Esophagus squamous epithelium (tissue), 5 donors: ENCODE measurements around the gene RALGAPB. TPM values are rescaled to one million over a fixed set of nuclear protein-coding genes. Genes with fewer than 3 reads are reported as not detected.
"Not testable (repeated sequence)": the region's sequence is repeated elsewhere in the genome, so short reads cannot be mapped to it uniquely, and the experiment has no call there.

Experiments
- DNase-seq: peaks from one replicate; lab custom pipeline; 2025; lab: John Stamatoyannopoulos, UW
- H3K27ac ChIP-seq, 4 donors: fragments of 200-600 bp; sonication (generic); one replicate each; pipeline ENCODE4 v1.5.1; 2016 to 2019; ENCODE audit warnings: mild to moderate bottlenecking in 1 of 4
- H3K27me3 ChIP-seq, 4 donors: fragments of 200-600 bp; sonication (generic); 1 replicate in 3 of 4; 2 replicates in 1 of 4; pipeline versions ENCODE4 v1.5.1 to v1.6.0; 2017 to 2021; ENCODE audit warnings: antibody characterized with exemption in 1 of 4
- H3K36me3 ChIP-seq, 3 donors: fragments of 200-600 bp; sonication (generic); one replicate each; pipeline ENCODE4 v1.5.1; 2016 to 2019
- H3K4me1 ChIP-seq, 3 donors: fragments of 200-600 bp; sonication (generic); one replicate each; pipeline ENCODE4 v1.5.1; 2017 to 2019
- H3K4me3 ChIP-seq, 4 donors: fragments of 200-600 bp; sonication (generic); 1 replicate in 3 of 4; 2 replicates in 1 of 4; pipeline ENCODE4 v1.5.1; 2016 to 2019; ENCODE audit warnings: mild to moderate bottlenecking in 2 of 4, moderate library complexity in 1 of 4
- H3K9me3 ChIP-seq, 3 donors: fragments of 200-600 bp; sonication (generic); one replicate each; pipeline ENCODE4 v1.5.1; 2016 to 2019
- POLR2A ChIP-seq, 4 donors: fragments of 450-650 bp; IDR thresholded peaks; one replicate each; pipeline ENCODE4 v1.6.1; 2017; ENCODE audit warnings: antibody characterized with exemption in 4 of 4, mild to moderate bottlenecking in 4 of 4, moderate library complexity in 3 of 4
- WGBS, 2 donors: methylation state at CpG; one replicate each; pipeline ENCODE4 v1.1.5; 2018; 5-methylcytosine and 5-hydroxymethylcytosine counted together
- intact Hi-C: fragments of 100-400 bp; cut with DNase I; formaldehyde crosslinking; loops from one replicate; pipeline ENCODE4 v1.15.0; 2022
- total RNA-seq, 4 donors: library from RNA; depleted of rRNA; stranded (reverse); fragments of >200 nt; gene quantifications; one replicate each; pipeline ENCODE4 v1.1.0, GENCODE V29; 2016
- TF ChIP-seq, protein P1 (sequence below), 6 experiments: fragments of 450-650 bp in 4 of 6; fragments of 200-600 bp in 2 of 6; sonication (generic) in 2 of 6; IDR thresholded peaks; one replicate each; pipeline ENCODE4 v1.5.1; 2016 to 2019; ENCODE audit warnings: antibody characterized with exemption in 6 of 6, mild to moderate bottlenecking in 4 of 6, moderate library complexity in 4 of 6
- donor health status: DM: yes; HTN: yes; CAD: no.

The RALGAPB gene
- total RNA-seq, 4 donors from 2014 or later: 17.4 to 38.5 (median 26.9) TPM

DNA sequence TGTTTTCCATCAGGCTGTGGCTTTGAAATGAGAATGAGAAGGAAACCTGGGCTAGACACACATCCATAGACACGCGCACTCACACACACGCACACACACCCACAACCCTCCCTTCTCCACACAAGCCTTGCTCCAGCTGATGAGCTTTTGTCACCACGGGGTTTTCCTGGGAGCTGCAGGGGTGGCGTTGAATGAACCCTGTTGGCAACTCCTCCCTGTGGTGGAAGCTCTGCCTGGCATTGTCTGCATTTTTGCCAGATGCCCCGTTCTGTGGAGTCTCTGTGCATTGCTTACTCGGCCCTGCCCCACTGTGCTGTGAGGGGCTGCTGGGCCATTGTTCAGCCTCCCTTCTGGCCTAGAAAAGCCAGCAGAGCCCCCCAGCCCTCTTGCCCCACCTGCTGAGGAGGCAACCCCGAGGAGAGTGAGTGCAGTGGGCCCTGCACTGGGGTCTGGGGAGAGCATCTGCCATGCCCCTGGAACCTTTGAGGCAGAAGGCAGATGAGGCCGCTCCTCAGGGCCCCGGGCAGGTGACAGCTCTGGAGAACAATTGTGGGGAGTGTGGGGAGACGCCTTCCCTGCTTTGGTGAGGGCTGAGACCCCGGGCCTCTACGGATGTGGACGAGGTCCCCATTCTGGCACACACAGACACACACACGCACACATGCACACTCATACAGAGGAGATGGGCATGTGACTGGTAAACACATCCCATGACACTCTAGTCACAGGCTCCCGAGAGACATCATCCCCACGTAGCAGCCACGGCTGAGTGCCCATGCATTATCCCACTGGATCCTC is 118.2 kb downstream of the RALGAPB start:
- Histone ChIP-seq H3K27ac (no peak overlapping the region), H3K4me3 (no peak overlapping the region), H3K9me3 (no peaks in the 10 kb centered on the region), H3K36me3 (no peaks in the 10 kb centered on the region), H3K27me3 (peaks cover 0 to 36% (median 0%) of the 10 kb centered on the region in 4 donors), H3K4me1 (no peaks in the 10 kb centered on the region)
- 51 to 58% methylated on average over 7 to 8 of the region's 18 CpGs for WGBS, 2 donors
- no peak for DNase-seq
- no peak for TF ChIP-seq POLR2A (IDR thresholded peaks at IDR 0.05)
- TF ChIP-seq, protein P1, sequence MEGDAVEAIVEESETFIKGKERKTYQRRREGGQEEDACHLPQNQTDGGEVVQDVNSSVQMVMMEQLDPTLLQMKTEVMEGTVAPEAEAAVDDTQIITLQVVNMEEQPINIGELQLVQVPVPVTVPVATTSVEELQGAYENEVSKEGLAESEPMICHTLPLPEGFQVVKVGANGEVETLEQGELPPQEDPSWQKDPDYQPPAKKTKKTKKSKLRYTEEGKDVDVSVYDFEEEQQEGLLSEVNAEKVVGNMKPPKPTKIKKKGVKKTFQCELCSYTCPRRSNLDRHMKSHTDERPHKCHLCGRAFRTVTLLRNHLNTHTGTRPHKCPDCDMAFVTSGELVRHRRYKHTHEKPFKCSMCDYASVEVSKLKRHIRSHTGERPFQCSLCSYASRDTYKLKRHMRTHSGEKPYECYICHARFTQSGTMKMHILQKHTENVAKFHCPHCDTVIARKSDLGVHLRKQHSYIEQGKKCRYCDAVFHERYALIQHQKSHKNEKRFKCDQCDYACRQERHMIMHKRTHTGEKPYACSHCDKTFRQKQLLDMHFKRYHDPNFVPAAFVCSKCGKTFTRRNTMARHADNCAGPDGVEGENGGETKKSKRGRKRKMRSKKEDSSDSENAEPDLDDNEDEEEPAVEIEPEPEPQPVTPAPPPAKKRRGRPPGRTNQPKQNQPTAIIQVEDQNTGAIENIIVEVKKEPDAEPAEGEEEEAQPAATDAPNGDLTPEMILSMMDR (IDR thresholded peaks at IDR 0.05): no peak
- intact Hi-C loops: no loop called here

- Histone ChIP-seq H3K4me1 (no peaks in the 10 kb centered on the region), H3K27me3 (peaks cover 0 to 30% (median 0%) of the 10 kb centered on the region in 4 donors), H3K4me3 (no peak overlapping the region), H3K27ac (no peak overlapping the region), H3K9me3 (no peaks in the 10 kb centered on the region), H3K36me3 (no peaks in the 10 kb centered on the region)
- 71 to 77% methylated on average over 15 to 16 of the region's 21 CpGs for WGBS, 2 donors
- DNase-seq: no peak
- TF ChIP-seq, protein P1 (IDR thresholded peaks at IDR 0.05): no peak
- TF ChIP-seq POLR2A (IDR thresholded peaks at IDR 0.05): no peak
- intact Hi-C loops: no loop called here
Observed at GRCh38 chr20:38591474-38592410, 119.1 kb downstream of the RALGAPB start.

DNA sequence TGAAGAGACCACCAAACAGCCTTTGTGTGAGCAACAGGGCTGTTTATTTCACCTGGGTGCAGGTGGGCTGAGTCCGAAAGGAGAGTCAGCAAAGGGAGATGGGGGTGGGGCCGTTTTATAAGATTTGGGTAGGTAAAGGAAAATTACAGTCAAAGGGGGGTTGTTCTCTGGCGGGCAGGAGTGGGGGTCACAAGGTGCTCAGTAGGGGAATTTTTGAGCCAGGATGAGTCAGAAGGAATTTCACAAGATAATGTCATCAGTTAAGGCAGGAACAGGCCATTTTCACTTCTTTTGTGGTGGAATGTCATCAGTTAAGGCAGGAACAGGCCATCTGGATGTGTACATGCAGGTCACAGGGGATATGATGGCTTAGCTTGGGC is 119.8 kb downstream of the RALGAPB start:
- 60% methylated on average over 3 of the region's 3 CpGs for WGBS, 2 donors
- H3K27ac ChIP-seq, H3K9me3 ChIP-seq, DNase-seq, H3K4me1 ChIP-seq, H3K4me3 ChIP-seq, H3K36me3 ChIP-seq, intact Hi-C loops: not testable (repeated sequence)
- H3K27me3 ChIP-seq: peaks cover 0 to 30% (median 0%) of the 10 kb centered on the region in 4 donors

- H3K36me3 ChIP-seq, H3K27ac ChIP-seq, DNase-seq, H3K9me3 ChIP-seq, H3K4me3 ChIP-seq, H3K4me1 ChIP-seq, intact Hi-C loops: not testable (repeated sequence)
- 74 to 84% methylated on average over 12 of the region's 12 CpGs for WGBS, 2 donors
- H3K27me3 ChIP-seq: peaks cover 0 to 14% (median 0%) of the 10 kb centered on the region in 4 donors
Observed at GRCh38 chr20:38594281-38594680, 121.6 kb downstream of the RALGAPB start.

- H3K27ac ChIP-seq: not testable (repeated sequence)
Observed at GRCh38 chr20:38595886-38596285, 123.2 kb downstream of the RALGAPB start.

DNA sequence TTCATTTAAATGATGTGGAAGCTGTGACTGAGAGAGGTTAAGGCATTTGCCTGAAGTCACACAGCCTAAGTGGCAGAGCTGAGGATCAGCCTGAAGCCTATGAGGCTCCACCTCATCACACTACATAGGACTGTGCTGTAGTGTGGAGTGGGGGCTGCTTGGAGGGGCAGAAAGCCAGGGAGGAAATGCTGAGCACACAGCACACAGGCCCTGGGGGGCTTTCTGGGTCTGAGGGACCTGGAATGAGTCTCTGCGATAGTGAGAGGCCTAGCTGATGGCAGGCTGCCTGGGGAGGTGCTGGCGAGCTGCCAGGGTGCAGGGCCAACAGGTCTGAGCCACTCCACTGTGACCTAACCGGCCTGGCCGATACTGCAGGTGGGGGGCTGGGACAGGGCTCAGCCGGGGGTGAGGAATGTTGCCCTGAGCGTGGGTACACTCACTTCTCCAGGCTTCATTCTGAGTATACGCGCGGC is 126.8 kb downstream of the RALGAPB start:
- Histone ChIP-seq H3K27me3 (peaks cover 0 to 51% (median 5%) of the 10 kb centered on the region in 4 donors), H3K4me1 (peaks cover 0 to 33% (median 0%) of the 10 kb centered on the region in 3 donors), H3K9me3 (no peaks in the 10 kb centered on the region), H3K36me3 (no peaks in the 10 kb centered on the region), H3K27ac (peak overlapping the region in 2 of 4 donors; percentile 39 to 52), H3K4me3 (no peak overlapping the region)
- intact Hi-C loops: no loop called here
- DNase-seq: no peak
- TF ChIP-seq POLR2A (IDR thresholded peaks at IDR 0.05): no peak
- TF ChIP-seq, protein P1 (IDR thresholded peaks at IDR 0.05): no peak
- WGBS, 2 donors: 49 to 64% methylated on average over 8 to 9 of the region's 9 CpGs

More at GRCh38 chr20:38595886-38596285, 123.2 kb downstream of the RALGAPB start:
- H3K4me3 ChIP-seq, intact Hi-C loops, H3K9me3 ChIP-seq, H3K36me3 ChIP-seq, DNase-seq: not testable (repeated sequence)
- WGBS, 2 donors: 70 to 79% methylated on average over 2 to 10 of the region's 15 CpGs
- Histone ChIP-seq H3K27me3 (peaks cover 0 to 24% (median 2%) of the 10 kb centered on the region in 4 donors), H3K4me1 (peaks cover 0 to 21% (median 0%) of the 10 kb centered on the region in 3 donors)
